A549 (cell line): ENCODE measurements around the gene AHNAK2.

Source experiments
- CHD2 ChIP-seq: fragments of 150-350 bp; IDR thresholded peaks from 2 replicates; pipeline ENCODE4 v1.6.1; 2014; ENCODE audit warnings: low read length; ENCODE audit not compliant: partially characterized antibody
- TF ChIP-seq, protein P1 (sequence below): fragments of >200 bp; sonication (Bioruptor Twin); formaldehyde crosslinking; IDR thresholded peaks from 3 replicates; pipeline ENCODE4 v1.5.1; 2016

DNA sequence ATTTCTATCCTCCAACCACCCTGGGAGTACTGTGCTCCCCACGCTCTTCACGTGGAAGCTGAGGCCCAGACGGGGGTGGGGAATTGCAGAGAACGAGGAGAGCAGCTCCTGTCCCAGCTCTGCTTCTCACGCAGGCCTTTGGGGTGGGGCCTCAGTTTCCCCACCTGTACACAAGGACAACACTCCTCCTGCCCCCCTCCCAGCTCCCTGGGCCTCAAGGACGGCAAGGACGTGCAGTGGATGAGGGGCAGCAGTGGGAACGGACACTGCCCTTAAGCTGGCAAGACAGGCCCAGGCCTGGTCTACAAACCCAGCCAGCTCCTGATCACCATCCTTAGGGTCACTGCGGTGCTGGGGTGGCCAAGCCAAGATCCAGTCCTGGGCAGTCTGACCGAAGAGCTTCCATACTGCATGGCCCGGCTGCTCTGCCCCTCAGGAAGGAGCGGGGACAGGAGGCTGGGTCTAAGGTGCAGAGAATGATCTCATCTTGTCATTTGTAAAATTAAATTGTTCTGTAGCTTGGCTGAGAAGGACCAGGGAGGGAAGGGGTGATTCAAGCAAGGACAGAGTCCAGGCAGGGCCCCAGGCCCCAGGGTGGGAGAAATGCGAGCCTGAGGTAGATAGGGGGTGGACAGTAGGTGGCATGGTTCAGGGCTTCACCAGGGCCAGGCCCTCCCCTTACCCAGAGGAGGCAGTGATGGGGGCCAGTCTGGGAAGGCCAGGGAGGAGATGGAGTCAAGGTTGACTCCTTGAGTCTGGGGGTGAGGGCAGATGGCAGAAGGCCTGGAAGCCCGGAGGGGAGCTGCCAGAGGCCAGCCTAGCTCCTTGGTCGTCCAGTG, 6.1 kb upstream of the AHNAK2 start:
- TF ChIP-seq, protein P1, sequence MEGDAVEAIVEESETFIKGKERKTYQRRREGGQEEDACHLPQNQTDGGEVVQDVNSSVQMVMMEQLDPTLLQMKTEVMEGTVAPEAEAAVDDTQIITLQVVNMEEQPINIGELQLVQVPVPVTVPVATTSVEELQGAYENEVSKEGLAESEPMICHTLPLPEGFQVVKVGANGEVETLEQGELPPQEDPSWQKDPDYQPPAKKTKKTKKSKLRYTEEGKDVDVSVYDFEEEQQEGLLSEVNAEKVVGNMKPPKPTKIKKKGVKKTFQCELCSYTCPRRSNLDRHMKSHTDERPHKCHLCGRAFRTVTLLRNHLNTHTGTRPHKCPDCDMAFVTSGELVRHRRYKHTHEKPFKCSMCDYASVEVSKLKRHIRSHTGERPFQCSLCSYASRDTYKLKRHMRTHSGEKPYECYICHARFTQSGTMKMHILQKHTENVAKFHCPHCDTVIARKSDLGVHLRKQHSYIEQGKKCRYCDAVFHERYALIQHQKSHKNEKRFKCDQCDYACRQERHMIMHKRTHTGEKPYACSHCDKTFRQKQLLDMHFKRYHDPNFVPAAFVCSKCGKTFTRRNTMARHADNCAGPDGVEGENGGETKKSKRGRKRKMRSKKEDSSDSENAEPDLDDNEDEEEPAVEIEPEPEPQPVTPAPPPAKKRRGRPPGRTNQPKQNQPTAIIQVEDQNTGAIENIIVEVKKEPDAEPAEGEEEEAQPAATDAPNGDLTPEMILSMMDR = no peak
- no peak for TF ChIP-seq CHD2
